GM12891 (cell line): Measurements from ENCODE around the gene PGAP3.
"Not testable (repeated sequence)": the region's sequence is repeated elsewhere in the genome, so short reads cannot be mapped to it uniquely, and the experiment has no call there.

ENCODE experiments used
- DNase-seq: peaks from one replicate; pipeline ENCODE4 v3.0.0; 2011; ENCODE audit warnings: low spot score; ENCODE audit not compliant: insufficient read length
- FAIRE-seq: peaks from 2 replicates; lab custom pipeline; 2011; peaks lifted over from hg19 to GRCh38; lab: Jason Lieb, UNC
- PAX5 ChIP-seq: IDR thresholded peaks from 2 replicates; pipeline ENCODE4 v1.6.1; 2011; ENCODE audit warnings: low read length, moderate library complexity, mild to moderate bottlenecking; ENCODE audit not compliant: insufficient read depth, severe bottlenecking
- POLR2A ChIP-seq: IDR thresholded peaks from 2 replicates; pipeline ENCODE4 v1.6.1; 2011; ENCODE audit warnings: low read depth, low read length, control low read depth
- POLR2AphosphoS5 ChIP-seq: IDR thresholded peaks from 2 replicates; pipeline ENCODE4 v1.6.1; 2011; ENCODE audit warnings: low read depth, low read length, control low read depth
- POU2F2 ChIP-seq: IDR thresholded peaks from 2 replicates; pipeline ENCODE4 v1.6.1; 2011; ENCODE audit warnings: low read depth, mild to moderate bottlenecking, control low read depth, low read length, moderate library complexity
- SPI1 ChIP-seq: IDR thresholded peaks from 2 replicates; pipeline ENCODE4 v1.6.1; 2011; ENCODE audit warnings: low read depth, low read length, control low read depth
- TAF1 ChIP-seq: IDR thresholded peaks from 2 replicates; pipeline ENCODE4 v1.6.1; 2011; ENCODE audit warnings: low read depth, low read length, control low read depth

Gene PGAP3

DNA sequence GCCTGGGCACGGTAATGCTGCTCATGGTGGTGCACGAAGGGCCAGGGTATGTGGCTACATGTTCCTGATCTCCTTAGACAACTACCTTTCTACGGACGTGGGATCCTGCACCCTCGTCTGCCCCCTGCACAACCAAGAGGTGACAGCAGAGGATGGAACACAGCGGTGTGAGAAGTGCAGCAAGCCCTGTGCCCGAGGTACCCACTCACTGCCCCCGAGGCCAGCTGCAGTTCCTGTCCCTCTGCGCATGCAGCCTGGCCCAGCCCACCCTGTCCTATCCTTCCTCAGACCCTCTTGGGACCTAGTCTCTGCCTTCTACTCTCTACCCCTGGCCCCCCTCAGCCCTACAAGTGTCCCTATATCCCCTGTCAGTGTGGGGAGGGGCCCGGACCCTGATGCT, 24.0 kb upstream of the PGAP3 start:
- no peak for FAIRE-seq
- TF ChIP-seq SPI1 (no peak), PAX5 (no peak), TAF1 (no peak), POU2F2 (no peak), POLR2AphosphoS5 (no peak), POLR2A (no peak)
- DNase-seq = no peak

DNA sequence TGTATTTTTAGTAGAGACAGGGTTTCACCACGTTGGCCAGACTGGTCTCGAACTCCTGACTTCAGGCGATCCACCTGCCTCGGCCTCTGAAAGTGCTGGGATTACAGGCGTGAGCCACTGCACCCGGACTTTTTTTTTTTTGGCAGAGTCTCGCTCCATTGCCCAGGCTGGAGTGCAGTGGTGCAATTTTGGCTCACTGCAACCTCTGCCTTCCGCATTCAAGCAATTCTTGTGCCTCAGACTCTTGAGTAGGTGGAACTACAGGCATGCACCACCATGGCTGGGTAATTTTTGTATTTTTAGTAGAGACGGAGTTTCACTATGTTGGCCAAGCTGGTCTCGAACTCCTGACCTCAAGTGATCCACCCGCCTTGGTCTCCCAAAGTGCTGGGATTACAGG, 23.2 kb upstream of the PGAP3 start:
- FAIRE-seq, DNase-seq: not testable (repeated sequence)

DNA sequence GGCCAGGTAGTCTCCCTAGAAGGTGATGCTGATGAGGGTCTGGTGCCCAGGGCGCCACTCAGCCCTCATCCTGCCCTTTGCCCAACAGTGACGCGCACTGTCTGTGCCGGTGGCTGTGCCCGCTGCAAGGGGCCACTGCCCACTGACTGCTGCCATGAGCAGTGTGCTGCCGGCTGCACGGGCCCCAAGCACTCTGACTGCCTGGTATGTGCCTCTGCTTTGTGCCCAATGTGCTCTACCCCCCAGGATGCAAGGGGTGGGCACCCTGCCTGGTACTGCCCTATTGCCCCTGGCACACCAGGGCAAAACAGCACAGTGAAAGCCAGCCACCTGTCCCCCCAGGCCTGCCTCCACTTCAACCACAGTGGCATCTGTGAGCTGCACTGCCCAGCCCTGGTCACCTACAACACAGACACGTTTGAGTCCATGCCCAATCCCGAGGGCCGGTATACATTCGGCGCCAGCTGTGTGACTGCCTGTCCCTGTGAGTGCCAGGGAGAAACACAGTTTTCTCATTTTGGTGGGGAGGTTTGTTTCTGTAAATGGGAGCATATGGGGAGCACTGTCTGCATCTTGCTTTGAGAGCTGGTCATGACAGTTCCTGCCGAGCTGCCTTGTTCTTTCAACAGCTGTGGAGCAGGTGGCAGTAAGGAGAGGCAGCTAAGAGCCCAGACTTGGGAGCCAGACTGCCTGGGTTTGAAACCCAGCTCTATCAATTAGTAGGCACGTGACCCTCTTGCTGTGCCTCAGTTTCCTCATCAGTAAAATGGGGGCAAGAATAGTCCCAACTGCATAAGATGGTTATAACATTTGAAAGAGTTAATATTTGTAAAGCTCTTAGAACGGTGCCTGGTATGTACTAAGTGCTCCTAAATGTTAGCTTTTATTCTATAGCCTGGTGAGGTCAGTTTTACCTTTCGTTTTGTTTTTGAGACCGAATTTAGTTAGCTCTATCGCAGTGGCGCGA, 22.4 kb upstream of the PGAP3 start:
- FAIRE-seq = no peak
- no peak for DNase-seq
- TF ChIP-seq POLR2A (no peak), TAF1 (no peak), POU2F2 (no peak), POLR2AphosphoS5 (no peak), PAX5 (no peak), SPI1 (no peak)

- TF ChIP-seq POU2F2 = no peak
- no peak for TF ChIP-seq TAF1
- TF ChIP-seq SPI1 = no peak
- TF ChIP-seq POLR2A = no peak
- no peak for TF ChIP-seq POLR2AphosphoS5
- no peak for TF ChIP-seq PAX5
- DNase-seq = no peak
- no peak for FAIRE-seq
These were observed 21.6 kb upstream of the PGAP3 start for GRCh38 chr17:39709319-39709997.

DNA sequence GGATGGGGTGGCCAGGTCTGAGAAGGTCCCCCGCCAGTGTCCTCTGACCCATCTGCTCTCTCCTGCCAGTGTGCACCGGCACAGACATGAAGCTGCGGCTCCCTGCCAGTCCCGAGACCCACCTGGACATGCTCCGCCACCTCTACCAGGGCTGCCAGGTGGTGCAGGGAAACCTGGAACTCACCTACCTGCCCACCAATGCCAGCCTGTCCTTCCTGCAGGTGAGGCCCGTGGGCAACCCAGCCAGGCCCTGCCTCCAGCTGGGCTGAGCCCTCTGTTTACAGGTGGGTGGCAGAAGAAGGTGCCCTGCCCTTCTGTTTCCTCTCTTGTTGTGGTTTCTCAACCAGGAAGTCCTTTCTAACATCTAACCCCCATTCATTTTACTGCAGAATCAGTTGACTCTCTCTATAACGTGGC, 19.1 kb upstream of the PGAP3 start:
- TF ChIP-seq SPI1 (no peak), POU2F2 (no peak), PAX5 (no peak), TAF1 (no peak), POLR2A (no peak)
- no peak for DNase-seq
- FAIRE-seq = no peak

GRCh38 chr17:39706383-39706782, 18.5 kb upstream of the PGAP3 start:
- FAIRE-seq (no peak), DNase-seq (no peak)

DNA sequence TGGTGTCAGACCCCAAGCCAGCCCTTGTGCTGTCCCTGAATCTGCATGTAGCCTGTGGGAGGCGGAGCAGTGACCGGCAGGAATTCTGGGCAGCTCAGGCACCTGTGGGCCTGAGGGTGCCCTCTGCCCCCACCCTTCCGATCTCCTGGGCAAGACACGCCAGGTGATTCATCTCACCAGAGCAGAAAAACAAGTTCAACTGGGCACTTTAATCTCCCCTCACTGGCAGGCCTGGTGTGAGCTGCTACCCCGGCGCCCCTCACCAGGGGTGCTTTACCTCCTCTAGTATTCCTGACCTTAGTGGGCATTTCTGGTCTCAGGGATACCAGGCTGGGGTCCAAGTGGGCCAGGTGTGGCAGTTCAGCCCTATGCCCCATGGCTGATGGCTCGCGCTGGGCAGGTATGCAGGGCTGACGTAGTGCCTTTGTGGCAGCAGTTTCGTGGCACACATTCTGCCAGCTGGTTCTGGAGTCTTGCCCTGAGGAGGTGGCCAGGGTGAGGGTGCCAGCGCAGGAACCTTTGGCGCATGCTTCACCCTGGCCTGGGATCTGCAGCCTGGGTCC, 18.0 kb upstream of the PGAP3 start:
- FAIRE-seq = no peak
- TF ChIP-seq POLR2AphosphoS5 = no peak
- DNase-seq = no peak

More at GRCh38 chr17:39706383-39706782, 18.5 kb upstream of the PGAP3 start:
- TF ChIP-seq POLR2A (no peak), POLR2AphosphoS5 (no peak), POU2F2 (no peak)

DNA sequence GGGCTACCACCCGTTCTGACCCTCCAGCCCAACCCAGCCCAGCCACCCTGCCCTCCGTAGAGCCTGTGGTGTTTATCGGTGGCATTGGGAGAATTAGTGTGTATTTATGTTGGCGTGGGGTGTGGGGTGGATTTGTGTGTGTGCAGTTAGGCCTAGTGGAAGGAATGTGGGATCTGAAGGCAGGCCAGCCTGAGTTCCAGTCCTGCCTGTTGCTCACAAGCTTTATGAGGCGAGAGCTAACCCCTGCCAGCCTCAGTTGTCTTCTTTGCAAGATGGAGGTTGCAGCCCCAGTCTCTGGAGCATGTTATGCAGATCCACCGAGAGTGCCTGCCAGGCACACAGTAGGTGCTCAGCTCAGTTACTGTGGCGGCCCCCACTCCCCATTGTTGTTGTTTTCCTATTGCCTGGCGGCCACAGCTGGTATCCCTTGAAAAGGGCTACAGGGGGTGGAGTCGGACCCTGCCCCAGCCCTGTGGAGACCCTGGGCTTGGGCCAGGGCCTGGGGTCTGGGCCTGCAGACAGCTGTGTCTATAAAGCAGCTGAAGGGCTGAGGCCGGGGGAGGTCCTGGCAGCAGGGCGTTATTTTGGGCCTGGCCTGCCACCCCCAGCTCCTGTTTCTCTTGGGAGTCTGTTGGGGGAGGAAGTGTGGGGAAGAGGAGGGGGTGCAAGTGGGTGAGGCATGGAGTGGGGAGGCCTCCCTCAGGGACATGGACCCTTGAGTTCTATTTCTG, 17.1 kb upstream of the PGAP3 start:
- FAIRE-seq = no peak
- DNase-seq = no peak
- TF ChIP-seq PAX5 = no peak
- TF ChIP-seq POLR2A = no peak
- TF ChIP-seq TAF1 = no peak
- TF ChIP-seq POLR2AphosphoS5 = no peak
- TF ChIP-seq POU2F2 = no peak
- no peak for TF ChIP-seq SPI1

DNA sequence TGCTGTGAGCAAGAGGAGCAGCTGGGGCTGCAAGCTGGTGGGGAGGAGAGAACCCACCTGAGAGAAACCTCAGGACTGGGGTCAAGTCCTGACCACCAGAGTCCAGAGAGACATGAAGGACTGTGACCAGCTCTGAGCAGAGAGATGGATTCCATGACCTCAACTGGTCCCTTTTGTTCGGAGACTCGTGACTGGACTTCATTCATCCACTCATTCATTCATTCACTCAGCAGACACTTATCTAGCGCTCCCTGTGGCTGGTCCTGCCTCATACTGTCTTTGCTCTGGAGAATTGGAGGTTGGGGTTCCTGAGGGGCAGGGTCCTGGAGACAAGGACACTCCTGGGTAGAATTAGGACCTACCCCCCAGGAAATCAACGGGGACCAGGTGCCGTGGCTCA, 16.1 kb upstream of the PGAP3 start:
- DNase-seq = no peak
- TF ChIP-seq POLR2A (no peak), SPI1 (no peak), PAX5 (no peak), POLR2AphosphoS5 (no peak), POU2F2 (no peak), TAF1 (no peak)
- FAIRE-seq = peak; percentile 40
